ENCODE results near the gene CAD. TPM values are rescaled to one million over a fixed set of nuclear protein-coding genes. Genes with fewer than 3 reads are reported as not detected.

Gene CAD
- total RNA-seq, 3 donors from 2014 or later: 15.5 to 33.4 (median 17.3) TPM

DNA sequence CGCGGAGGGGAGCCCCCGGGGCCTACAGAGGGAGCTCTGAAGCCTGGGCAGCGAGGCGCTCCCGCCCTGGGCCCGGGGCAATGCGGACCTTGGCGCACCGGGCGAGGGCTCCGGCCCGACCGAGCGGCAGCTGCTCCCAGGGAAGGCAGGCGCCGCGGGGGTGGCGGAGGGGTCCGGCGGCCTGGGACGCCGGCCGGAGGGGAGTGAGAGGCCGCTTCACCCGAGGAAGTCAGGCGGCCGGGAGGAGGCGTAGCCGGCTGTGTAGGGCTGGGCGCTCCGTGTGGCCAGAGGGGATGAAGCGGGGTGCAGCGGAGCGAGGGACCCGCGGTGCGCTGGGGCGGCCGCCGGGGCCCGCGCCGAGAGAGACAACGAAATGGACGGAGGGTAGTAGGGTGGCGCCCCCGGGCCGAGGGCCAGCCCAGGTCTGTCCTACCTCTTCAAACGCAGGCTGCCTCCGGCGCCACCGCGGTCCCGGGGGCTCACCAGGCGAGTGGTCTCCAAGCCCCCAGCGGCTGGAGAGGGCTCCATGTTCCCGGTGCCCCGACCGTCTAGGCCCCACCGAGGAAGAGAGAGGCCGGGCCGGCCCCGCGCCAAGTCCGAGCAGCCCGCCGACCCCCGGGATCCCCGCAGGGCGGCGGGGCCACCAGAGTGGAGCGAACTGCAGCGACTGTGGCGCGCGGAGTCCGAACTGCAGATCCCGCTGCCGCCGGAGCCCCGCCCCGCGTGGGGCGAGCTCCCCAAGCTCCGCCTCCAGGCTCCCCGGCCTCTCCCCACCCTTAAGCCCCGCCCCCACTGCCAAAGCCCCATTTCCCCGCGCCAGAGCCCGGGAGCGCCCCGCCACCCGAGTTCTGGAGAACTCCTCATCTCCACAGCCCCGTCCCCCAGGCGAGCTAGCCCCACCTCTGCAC, 45.5 kb downstream of the CAD start, which contains the start of gene SLC30A3:
Gene SLC30A3 (minus strand): TSS at position 669 of the 908 bp plus-strand sequence. CDS start 141 bp downstream, at position 528.
- Histone ChIP-seq H3K27me3 (peaks cover 11 to 73% of the 10 kb centered on the region in 2 donors), H3K27ac (no peak within 1 kb of the TSS), H3K36me3 (no peaks in the 10 kb centered on the region), H3K4me1 (peaks cover 16 to 23% of the 10 kb centered on the region in 2 donors), H3K4me3 (peak within 1 kb of the TSS; percentile 37 to 79 (median 59)), H3K9me3 (no peaks in the 10 kb centered on the region)
- TF ChIP-seq, protein P1, sequence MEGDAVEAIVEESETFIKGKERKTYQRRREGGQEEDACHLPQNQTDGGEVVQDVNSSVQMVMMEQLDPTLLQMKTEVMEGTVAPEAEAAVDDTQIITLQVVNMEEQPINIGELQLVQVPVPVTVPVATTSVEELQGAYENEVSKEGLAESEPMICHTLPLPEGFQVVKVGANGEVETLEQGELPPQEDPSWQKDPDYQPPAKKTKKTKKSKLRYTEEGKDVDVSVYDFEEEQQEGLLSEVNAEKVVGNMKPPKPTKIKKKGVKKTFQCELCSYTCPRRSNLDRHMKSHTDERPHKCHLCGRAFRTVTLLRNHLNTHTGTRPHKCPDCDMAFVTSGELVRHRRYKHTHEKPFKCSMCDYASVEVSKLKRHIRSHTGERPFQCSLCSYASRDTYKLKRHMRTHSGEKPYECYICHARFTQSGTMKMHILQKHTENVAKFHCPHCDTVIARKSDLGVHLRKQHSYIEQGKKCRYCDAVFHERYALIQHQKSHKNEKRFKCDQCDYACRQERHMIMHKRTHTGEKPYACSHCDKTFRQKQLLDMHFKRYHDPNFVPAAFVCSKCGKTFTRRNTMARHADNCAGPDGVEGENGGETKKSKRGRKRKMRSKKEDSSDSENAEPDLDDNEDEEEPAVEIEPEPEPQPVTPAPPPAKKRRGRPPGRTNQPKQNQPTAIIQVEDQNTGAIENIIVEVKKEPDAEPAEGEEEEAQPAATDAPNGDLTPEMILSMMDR (IDR thresholded peaks at IDR 0.05): no peak
- no peak for TF ChIP-seq POLR2AphosphoS5 (IDR thresholded peaks at IDR 0.05)
- TF ChIP-seq POLR2A (IDR thresholded peaks at IDR 0.05): no peak
- intact Hi-C loops (cut with DNase I; ENCODE audit: low total_unique reads): no loop called here
- DNase-seq (ENCODE audit: low spot score in 2 of 2): peak in 1 of 2 donors; percentile 21

DNA sequence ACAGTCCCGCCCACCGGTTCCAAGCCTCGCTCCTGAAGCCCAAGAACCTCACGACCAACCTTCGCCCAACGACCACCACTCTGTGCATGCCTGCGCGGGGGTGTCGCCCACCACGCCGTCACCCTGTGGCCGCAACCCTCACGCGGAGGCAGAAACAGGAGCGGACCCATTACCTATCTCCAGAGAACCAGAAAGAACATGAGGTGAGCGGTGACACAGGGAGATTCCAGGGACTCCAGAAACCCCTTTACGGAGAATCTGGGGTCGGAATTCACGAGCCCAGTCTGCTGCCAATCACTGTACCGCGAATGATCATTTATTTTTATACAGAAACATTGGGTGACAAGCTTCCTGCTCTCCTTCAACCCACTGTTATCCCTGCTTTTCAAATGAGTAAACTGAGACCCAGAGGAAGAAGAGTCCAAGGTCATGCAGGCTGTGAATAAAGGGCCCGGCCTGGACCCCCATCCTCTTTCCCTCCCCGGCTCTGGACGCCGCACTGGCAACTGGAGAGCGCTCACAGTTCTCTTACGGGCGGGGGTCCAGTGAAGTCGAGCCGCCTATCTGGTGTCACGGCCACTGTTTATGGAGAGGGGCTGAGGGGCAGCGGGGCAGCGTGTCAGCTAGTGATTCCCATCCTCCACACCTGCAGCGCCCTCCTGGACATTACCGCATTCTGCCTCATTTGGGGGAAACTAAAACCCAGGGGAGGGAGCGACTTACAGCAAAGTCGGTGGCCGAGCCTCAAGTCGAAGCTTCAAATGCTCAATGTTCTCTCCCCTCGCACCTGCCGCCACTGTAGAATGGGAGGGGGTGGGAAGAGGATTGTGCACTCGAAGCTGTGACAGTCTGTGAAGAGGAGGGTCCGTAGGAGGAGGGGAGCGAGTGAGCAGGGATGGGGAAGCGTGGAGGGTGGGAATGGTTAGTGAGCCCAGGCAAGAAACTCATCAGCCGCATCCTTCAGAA, 46.4 kb downstream of the CAD start:
- Histone ChIP-seq H3K27me3 (peaks cover 11 to 65% of the 10 kb centered on the region in 2 donors), H3K9me3 (no peaks in the 10 kb centered on the region), H3K27ac (no peak overlapping the region), H3K4me1 (peaks cover 16 to 23% of the 10 kb centered on the region in 2 donors), H3K4me3 (peak overlapping the region; percentile 37 to 79 (median 59)), H3K36me3 (no peaks in the 10 kb centered on the region)
- intact Hi-C loops (cut with DNase I; ENCODE audit: low total_unique reads): no loop called here
- TF ChIP-seq POLR2AphosphoS5 (IDR thresholded peaks at IDR 0.05) (no peak), POLR2A (IDR thresholded peaks at IDR 0.05) (no peak)
- TF ChIP-seq, protein P1 (IDR thresholded peaks at IDR 0.05): no peak
- DNase-seq (ENCODE audit: low spot score in 2 of 2): no peak

GRCh38 chr2:27264253-27264752, 47.1 kb downstream of the CAD start:
- Histone ChIP-seq H3K36me3 (no peaks in the 10 kb centered on the region), H3K4me1 (peaks cover 16 to 23% of the 10 kb centered on the region in 2 donors), H3K27me3 (peaks cover 11 to 59% of the 10 kb centered on the region in 2 donors), H3K27ac (no peak overlapping the region), H3K9me3 (no peaks in the 10 kb centered on the region), H3K4me3 (peak overlapping the region; percentile 15 to 79 (median 59))
- DNase-seq (ENCODE audit: low spot score in 2 of 2): no peak
- TF ChIP-seq POLR2AphosphoS5 (IDR thresholded peaks at IDR 0.05) (no peak), POLR2A (IDR thresholded peaks at IDR 0.05) (no peak)
- TF ChIP-seq, protein P1 (IDR thresholded peaks at IDR 0.05): no peak
- intact Hi-C loops (cut with DNase I; ENCODE audit: low total_unique reads): no loop called here

DNA sequence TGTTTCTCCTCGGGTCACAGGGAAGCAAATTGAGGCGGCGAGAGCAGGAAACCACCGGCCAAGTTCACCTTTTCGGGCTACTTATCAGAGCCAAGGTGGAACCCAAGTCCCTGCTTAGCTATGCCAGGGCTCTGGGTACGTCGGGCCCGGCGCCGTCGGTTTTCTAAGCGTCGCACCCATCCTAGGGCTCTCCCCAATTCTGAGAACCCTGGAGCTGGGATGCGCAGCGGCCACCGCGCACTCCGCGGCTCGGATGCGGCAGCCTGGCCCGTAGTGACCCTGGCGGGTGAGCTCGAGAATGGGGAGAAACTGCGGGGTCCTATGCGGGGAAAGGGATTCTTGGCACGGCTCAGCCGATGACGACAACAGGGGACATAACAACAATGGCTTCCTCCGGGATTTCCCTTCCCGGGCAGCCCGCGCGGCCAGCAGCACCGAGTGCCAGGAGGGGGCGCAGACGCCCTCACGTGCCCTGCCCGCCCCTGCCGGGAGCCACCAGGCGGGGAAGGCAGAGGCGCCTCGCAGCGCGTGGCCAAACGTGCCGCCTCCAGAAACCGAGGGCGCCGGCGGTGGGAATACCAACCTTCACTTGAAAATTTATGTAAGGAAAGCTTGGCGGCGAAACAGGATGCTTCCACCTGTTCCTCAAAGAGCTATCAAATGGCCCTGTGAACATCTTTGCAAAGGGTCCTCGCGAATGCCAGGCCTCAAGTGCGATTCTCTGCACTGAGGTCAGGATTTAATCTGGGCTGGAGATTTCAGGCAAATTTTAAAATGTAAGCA, 47.8 kb downstream of the CAD start:
- intact Hi-C loops (cut with DNase I; ENCODE audit: low total_unique reads): no loop called here
- no peak overlapping the region for H3K27ac ChIP-seq
- peaks cover 16 to 23% of the 10 kb centered on the region in 2 donors for H3K4me1 ChIP-seq
- no peak for DNase-seq (ENCODE audit: low spot score in 2 of 2)
- peaks cover 11 to 54% of the 10 kb centered on the region in 2 donors for H3K27me3 ChIP-seq
- H3K9me3 ChIP-seq: no peaks in the 10 kb centered on the region
- peak overlapping the region; percentile 15 to 79 (median 59) for H3K4me3 ChIP-seq
- no peaks in the 10 kb centered on the region for H3K36me3 ChIP-seq
- TF ChIP-seq, protein P1 (IDR thresholded peaks at IDR 0.05): peak in 1 of 3 donors; percentile 18
- TF ChIP-seq POLR2A (IDR thresholded peaks at IDR 0.05): no peak
